Measurements from ENCODE around the gene TRAPPC2L. TPM values are rescaled to one million over a fixed set of nuclear protein-coding genes. Genes with fewer than 3 reads are reported as not detected.

TRAPPC2L gene
- total RNA-seq, 1 experiment from 2014 or later: 79.1 TPM

DNA sequence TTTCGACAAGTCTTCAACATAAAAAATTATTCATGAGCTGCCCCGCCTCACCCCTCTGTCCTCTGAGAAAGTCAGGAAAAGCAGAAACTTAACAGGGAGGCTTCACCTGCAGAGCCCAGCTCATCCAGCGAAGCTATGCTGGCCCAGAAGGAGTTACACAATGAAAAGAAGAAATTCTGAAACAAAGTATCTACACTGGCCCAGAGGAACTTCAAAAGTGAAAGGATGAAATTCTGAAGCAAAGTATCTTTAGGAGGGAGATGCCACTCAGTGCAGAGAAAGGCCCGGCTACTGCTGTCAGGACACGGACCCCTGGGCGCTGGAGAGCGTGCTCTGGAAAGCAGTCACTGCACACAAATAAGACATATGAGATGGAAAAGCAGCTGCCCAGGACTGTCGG lies 1.8 kb upstream of the TRAPPC2L start:
- Mint-ChIP-seq H3K27ac (ENCODE audit: unreplicated experiment) (peak overlapping the region; percentile 16), H3K9me3 (ENCODE audit: low read depth, unreplicated experiment) (no peaks in the 10 kb centered on the region), H3K4me1 (ENCODE audit: low read depth, unreplicated experiment) (peaks cover 17% of the 10 kb centered on the region), H3K36me3 (ENCODE audit: insufficient read depth, unreplicated experiment) (peaks cover 23% of the 10 kb centered on the region), H3K4me3 (ENCODE audit: low read depth, unreplicated experiment) (peak overlapping the region; percentile 89), H3K27me3 (ENCODE audit: unreplicated experiment) (no peaks in the 10 kb centered on the region)
- DNase-seq: no peak
- CTCF ChIA-PET: interaction anchor here (0.6 kb wide), 1 partner anchor 131 kb away, joined by 3 read pairs; no protein-coding TSS in a partner anchor
- no TSS peak for BruUV-seq (replicated peaks)
- intact Hi-C loops (cut with micrococcal nuclease; ENCODE audit: unreplicated experiment): no loop called here
- TF ChIP-seq, protein P1, sequence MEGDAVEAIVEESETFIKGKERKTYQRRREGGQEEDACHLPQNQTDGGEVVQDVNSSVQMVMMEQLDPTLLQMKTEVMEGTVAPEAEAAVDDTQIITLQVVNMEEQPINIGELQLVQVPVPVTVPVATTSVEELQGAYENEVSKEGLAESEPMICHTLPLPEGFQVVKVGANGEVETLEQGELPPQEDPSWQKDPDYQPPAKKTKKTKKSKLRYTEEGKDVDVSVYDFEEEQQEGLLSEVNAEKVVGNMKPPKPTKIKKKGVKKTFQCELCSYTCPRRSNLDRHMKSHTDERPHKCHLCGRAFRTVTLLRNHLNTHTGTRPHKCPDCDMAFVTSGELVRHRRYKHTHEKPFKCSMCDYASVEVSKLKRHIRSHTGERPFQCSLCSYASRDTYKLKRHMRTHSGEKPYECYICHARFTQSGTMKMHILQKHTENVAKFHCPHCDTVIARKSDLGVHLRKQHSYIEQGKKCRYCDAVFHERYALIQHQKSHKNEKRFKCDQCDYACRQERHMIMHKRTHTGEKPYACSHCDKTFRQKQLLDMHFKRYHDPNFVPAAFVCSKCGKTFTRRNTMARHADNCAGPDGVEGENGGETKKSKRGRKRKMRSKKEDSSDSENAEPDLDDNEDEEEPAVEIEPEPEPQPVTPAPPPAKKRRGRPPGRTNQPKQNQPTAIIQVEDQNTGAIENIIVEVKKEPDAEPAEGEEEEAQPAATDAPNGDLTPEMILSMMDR (IDR thresholded peaks at IDR 0.05; ENCODE audit: unreplicated experiment): no peak

DNA sequence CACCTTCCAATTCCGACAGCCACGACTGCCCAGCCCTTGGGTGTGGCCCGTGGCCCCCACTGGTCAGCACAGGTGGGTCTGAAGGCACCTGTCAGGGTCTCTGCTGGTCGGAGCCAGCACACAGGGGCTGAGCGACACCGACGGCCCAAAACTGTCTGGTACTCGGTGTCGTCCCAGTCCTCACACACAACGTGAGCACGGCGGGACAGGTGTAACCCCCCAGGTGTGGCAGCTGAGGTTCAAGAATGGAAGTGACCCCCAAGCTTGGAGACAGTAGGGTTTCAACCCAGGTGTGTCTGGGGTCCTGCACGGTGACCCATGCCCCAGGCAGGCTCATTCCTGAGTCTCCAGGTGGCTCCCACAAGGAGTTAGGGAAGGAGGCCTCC lies 1.2 kb upstream of the TRAPPC2L start:
- Mint-ChIP-seq H3K36me3 (ENCODE audit: insufficient read depth, unreplicated experiment) (peaks cover 23% of the 10 kb centered on the region), H3K27ac (ENCODE audit: unreplicated experiment) (peak overlapping the region; percentile 65), H3K9me3 (ENCODE audit: low read depth, unreplicated experiment) (no peaks in the 10 kb centered on the region), H3K4me1 (ENCODE audit: low read depth, unreplicated experiment) (peaks cover 17% of the 10 kb centered on the region), H3K27me3 (ENCODE audit: unreplicated experiment) (no peaks in the 10 kb centered on the region), H3K4me3 (ENCODE audit: low read depth, unreplicated experiment) (peak overlapping the region; percentile 89)
- CTCF ChIA-PET: interaction anchor here (1.2 kb wide), 1 partner anchor 116 kb away, joined by 3 read pairs; no protein-coding TSS in a partner anchor
- BruUV-seq (replicated peaks): no TSS peak
- TF ChIP-seq, protein P1 (IDR thresholded peaks at IDR 0.05; ENCODE audit: unreplicated experiment): no peak
- intact Hi-C loops (cut with micrococcal nuclease; ENCODE audit: unreplicated experiment): no loop called here
- DNase-seq: no peak

DNA sequence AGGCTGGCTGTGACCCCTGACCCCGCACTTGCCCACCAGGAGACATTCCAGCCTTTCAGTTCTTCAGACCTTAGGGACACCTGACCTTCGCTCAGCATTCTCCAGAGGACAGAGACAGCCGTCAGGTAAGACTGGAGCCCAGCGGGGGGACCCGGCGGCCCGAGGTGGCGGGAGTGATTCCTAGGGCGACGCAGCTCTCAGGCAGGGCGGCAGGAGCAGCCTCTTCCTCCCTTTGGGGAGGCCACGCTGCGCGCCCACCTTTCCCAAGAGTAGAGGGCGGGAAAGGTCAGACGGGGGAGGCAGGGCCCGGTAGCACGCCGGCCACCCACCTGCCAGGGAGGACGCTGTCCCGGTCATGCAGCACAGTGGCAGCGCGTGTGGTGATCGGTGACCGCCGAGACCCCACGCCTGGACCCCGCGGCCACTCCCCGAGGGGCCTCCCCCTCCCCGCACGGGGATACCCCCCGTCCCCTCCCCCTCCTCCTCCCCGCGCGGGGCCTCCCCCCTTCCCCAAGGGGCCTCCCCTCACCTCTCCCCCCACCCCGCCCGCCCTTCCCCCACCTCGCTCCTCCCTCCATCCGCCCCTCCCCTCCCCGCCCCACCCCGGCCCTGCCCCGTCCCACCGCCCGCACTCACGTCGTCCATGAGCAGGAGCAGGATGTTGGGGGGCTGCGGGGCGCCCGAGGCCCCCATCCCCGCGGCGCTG lies 652 bp upstream of the TRAPPC2L start:
- H3K27me3 Mint-ChIP-seq (ENCODE audit: unreplicated experiment): no peaks in the 10 kb centered on the region
- DNase-seq: peak; percentile 26
- CTCF ChIA-PET: interaction anchor here (1.2 to 1.9 kb wide), 4 partner anchors 40 to 311 kb away, joined by 3 to 8 read pairs (median 8); no protein-coding TSS in a partner anchor
- peak overlapping the region; percentile 97 for H3K27ac Mint-ChIP-seq (ENCODE audit: unreplicated experiment)
- H3K4me1 Mint-ChIP-seq (ENCODE audit: low read depth, unreplicated experiment): peaks cover 17% of the 10 kb centered on the region
- peak overlapping the region; percentile 89 for H3K4me3 Mint-ChIP-seq (ENCODE audit: low read depth, unreplicated experiment)
- intact Hi-C loops (cut with micrococcal nuclease; ENCODE audit: unreplicated experiment): no loop called here
- H3K9me3 Mint-ChIP-seq (ENCODE audit: low read depth, unreplicated experiment): no peaks in the 10 kb centered on the region
- TF ChIP-seq, protein P1 (IDR thresholded peaks at IDR 0.05; ENCODE audit: unreplicated experiment): no peak
- H3K36me3 Mint-ChIP-seq (ENCODE audit: insufficient read depth, unreplicated experiment): peaks cover 23% of the 10 kb centered on the region
- no TSS peak for BruUV-seq (replicated peaks)

DNA sequence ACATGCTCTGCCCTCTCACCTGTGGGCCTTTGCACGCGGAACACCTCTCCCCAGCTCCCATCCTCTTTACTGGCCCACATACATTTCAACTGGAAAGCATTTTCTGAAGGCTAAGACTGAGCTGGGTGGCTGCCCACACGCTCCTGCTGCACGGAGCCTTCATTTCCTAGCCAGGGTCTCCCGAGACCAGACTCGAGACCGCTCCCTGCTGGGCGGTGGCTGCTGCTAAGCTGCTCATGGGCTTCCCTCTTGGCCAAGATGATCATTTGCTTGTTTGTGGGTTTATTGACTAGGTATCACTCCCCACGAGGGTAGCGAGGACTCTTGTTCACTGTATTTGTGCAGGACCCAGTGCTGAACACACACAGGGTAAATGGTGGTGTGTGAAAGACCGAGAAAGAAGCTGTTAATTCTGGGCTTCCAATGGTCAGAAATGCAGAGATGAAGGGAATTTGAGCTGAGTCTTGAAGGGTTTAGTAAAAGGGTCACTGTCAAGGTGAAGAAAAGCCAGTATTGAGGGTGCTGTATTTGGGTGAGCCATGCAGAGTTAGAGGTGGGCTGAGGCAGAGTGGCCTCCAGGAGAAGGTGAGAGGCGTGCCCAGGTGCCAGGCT lies 907 bp downstream of the TRAPPC2L start:
- DNase-seq: peak; percentile 89
- Mint-ChIP-seq H3K9me3 (ENCODE audit: low read depth, unreplicated experiment) (no peaks in the 10 kb centered on the region), H3K27me3 (ENCODE audit: unreplicated experiment) (no peaks in the 10 kb centered on the region), H3K4me1 (ENCODE audit: low read depth, unreplicated experiment) (peaks cover 17% of the 10 kb centered on the region), H3K36me3 (ENCODE audit: insufficient read depth, unreplicated experiment) (peaks cover 28% of the 10 kb centered on the region), H3K4me3 (ENCODE audit: low read depth, unreplicated experiment) (peak overlapping the region; percentile 89), H3K27ac (ENCODE audit: unreplicated experiment) (peak overlapping the region; percentile 97)
- TF ChIP-seq, protein P1 (IDR thresholded peaks at IDR 0.05; ENCODE audit: unreplicated experiment): peak; percentile 88
- BruUV-seq (replicated peaks): TSS peak; percentile 55
- intact Hi-C loops (cut with micrococcal nuclease; ENCODE audit: unreplicated experiment): no loop called here
- CTCF ChIA-PET: interaction anchor here (0.5 to 1.9 kb wide), 10 partner anchors 23 to 355 kb away, joined by 3 to 15 read pairs (median 7); partner anchors contain the start of gene APRT
